BLaER1 treated with 17β-estradiol and CSF1 and Interleukin-3, amounts not matched to agents 10 nM and 100 nM (cell line): ENCODE results near the gene GAS7.
"Not testable (repeated sequence)": the region's sequence is repeated elsewhere in the genome, so short reads cannot be mapped to it uniquely, and the experiment has no call there.

Experiments
- H3K27ac ChIP-seq, 11 experiments: shearing (Covaris generic); formaldehyde crosslinking; 2 replicates each; pipeline ENCODE4 v1.8.1; 2022
- H3K27me3 ChIP-seq, 11 experiments: shearing (Covaris generic); formaldehyde crosslinking; 2 replicates each; pipeline ENCODE4 v1.8.1; 2022
- H3K36me3 ChIP-seq, 11 experiments: shearing (Covaris generic); formaldehyde crosslinking; 2 replicates each; pipeline ENCODE4 v1.8.1; 2022
- H3K4me1 ChIP-seq, 10 experiments: shearing (Covaris generic); formaldehyde crosslinking; 2 replicates each; pipeline ENCODE4 v1.8.1; 2022
- H3K4me2 ChIP-seq, 11 experiments: shearing (Covaris generic); formaldehyde crosslinking; 2 replicates each; pipeline ENCODE4 v1.8.1; 2022
- H3K4me3 ChIP-seq, 10 experiments: shearing (Covaris generic); formaldehyde crosslinking; 2 replicates each; pipeline ENCODE4 v1.8.1; 2022
- H3K9ac ChIP-seq, 11 experiments: shearing (Covaris generic); formaldehyde crosslinking; 2 replicates each; pipeline ENCODE4 v1.8.1; 2022
- H3K9me3 ChIP-seq, 11 experiments: shearing (Covaris generic); formaldehyde crosslinking; replicated peaks in 1 of 11; 2 replicates each; pipeline ENCODE4 v1.8.1; 2022
- H4K20me1 ChIP-seq, 11 experiments: shearing (Covaris generic); formaldehyde crosslinking; 2 replicates each; pipeline ENCODE4 v1.8.1; 2022
- Cebpa-rat ChIP-seq, 11 experiments: shearing (Covaris generic); IDR thresholded peaks; 2 replicates each; pipeline ENCODE4 v1.8.1; 2022

GAS7 gene

GRCh38 chr17:10059684-10060211, 138.7 kb downstream of the GAS7 start:
- Histone ChIP-seq H3K4me3 (peak overlapping the region in 8 of 10 experiments; percentile 15 to 50 (median 31); a peak in 9 of 20 replicates), H3K9me3 (peaks cover under 1 to 18% (median 8%) of the 10 kb centered on the region in 11 experiments; a peak in 14 of 22 replicates), H3K4me1 (peaks cover 72 to 94% (median 85%) of the 10 kb centered on the region in 10 experiments), H3K27me3 (no peaks in the 10 kb centered on the region), H3K27ac (peak overlapping the region; percentile 95 to 99 (median 97)), H3K36me3 (peaks cover 0 to 48% (median 8%) of the 10 kb centered on the region in 11 experiments; a peak in 10 of 22 replicates), H4K20me1 (peaks cover 0 to 15% (median 0%) of the 10 kb centered on the region in 11 experiments; a peak in 2 of 22 replicates), H3K4me2 (peak overlapping the region; percentile 86 to 95 (median 92)), H3K9ac (peak overlapping the region; percentile 72 to 87 (median 83))
- TF ChIP-seq Cebpa-rat (IDR thresholded peaks at IDR 0.05), result peak in 7 of 11 experiments; percentile 12 to 94 (median 53); a peak in 7 of 22 replicates

- peaks cover 0 to 15% (median 0%) of the 10 kb centered on the region in 11 experiments; a peak in 2 of 22 replicates for H4K20me1 ChIP-seq
- peak overlapping the region; percentile 95 to 99 (median 97) for H3K27ac ChIP-seq
- peak overlapping the region in 8 of 10 experiments; percentile 15 to 50 (median 31); a peak in 12 of 20 replicates for H3K4me3 ChIP-seq
- H3K27me3 ChIP-seq, result no peaks in the 10 kb centered on the region
- peaks cover 0 to 46% (median 7%) of the 10 kb centered on the region in 11 experiments; a peak in 9 of 22 replicates for H3K36me3 ChIP-seq
- peak overlapping the region; percentile 72 to 87 (median 83) for H3K9ac ChIP-seq
- peaks cover 72 to 94% (median 85%) of the 10 kb centered on the region in 10 experiments for H3K4me1 ChIP-seq
- peaks cover 0 to 17% (median 6%) of the 10 kb centered on the region in 11 experiments; a peak in 10 of 22 replicates for H3K9me3 ChIP-seq
- peak overlapping the region; percentile 86 to 95 (median 92) for H3K4me2 ChIP-seq
- TF ChIP-seq Cebpa-rat (IDR thresholded peaks at IDR 0.05), result no peak; a peak in 1 of 22 replicates
Observed at GRCh38 chr17:10058921-10059683, 139.3 kb downstream of the GAS7 start.

- Histone ChIP-seq H3K4me1 (peaks cover 72 to 96% (median 86%) of the 10 kb centered on the region in 10 experiments), H3K36me3 (peaks cover 0 to 46% (median 7%) of the 10 kb centered on the region in 11 experiments; a peak in 9 of 22 replicates), H3K9me3 (peaks cover 0 to 17% (median 6%) of the 10 kb centered on the region in 11 experiments; a peak in 10 of 22 replicates), H3K4me2 (peak overlapping the region in 2 of 11 experiments; percentile 16 to 25; a peak in 4 of 22 replicates), H3K9ac (peak overlapping the region in 1 of 11 experiments; percentile 11; a peak in 1 of 22 replicates), H3K27ac (peak overlapping the region in 9 of 11 experiments; percentile 30 to 96 (median 58); a peak in 18 of 22 replicates)
- H3K27me3 ChIP-seq, H4K20me1 ChIP-seq, H3K4me3 ChIP-seq: not testable (repeated sequence)
Observed at GRCh38 chr17:10057466-10057865, 140.9 kb downstream of the GAS7 start.

- no peak overlapping the region; a peak in 1 of 20 replicates for H3K4me3 ChIP-seq
- TF ChIP-seq Cebpa-rat (IDR thresholded peaks at IDR 0.05), result no peak
- peak overlapping the region in 9 of 11 experiments; percentile 34 to 97 (median 94); a peak in 15 of 22 replicates for H3K27ac ChIP-seq
- peak overlapping the region in 10 of 11 experiments; percentile 63 to 99 (median 94); a peak in 19 of 22 replicates for H3K4me2 ChIP-seq
- peak overlapping the region in 3 of 11 experiments; percentile 9 to 93 (median 84); a peak in 2 of 22 replicates for H3K9ac ChIP-seq
- H3K9me3 ChIP-seq, result peaks cover 0 to 17% (median 6%) of the 10 kb centered on the region in 11 experiments; a peak in 10 of 22 replicates
- H4K20me1 ChIP-seq, result peaks cover 0 to 8% (median 0%) of the 10 kb centered on the region in 11 experiments; a peak in 2 of 22 replicates
- peaks cover 0 to 31% (median 7%) of the 10 kb centered on the region in 11 experiments; a peak in 9 of 22 replicates for H3K36me3 ChIP-seq
- no peaks in the 10 kb centered on the region for H3K27me3 ChIP-seq
- H3K4me1 ChIP-seq, result peaks cover 72 to 96% (median 86%) of the 10 kb centered on the region in 10 experiments
Observed at GRCh38 chr17:10055262-10055975, 143.0 kb downstream of the GAS7 start.

GRCh38 chr17:10053782-10054540, 144.4 kb downstream of the GAS7 start:
- Histone ChIP-seq H3K9ac (peak overlapping the region; percentile 84 to 93 (median 89); a peak in 21 of 22 replicates), H3K4me1 (peaks cover 72 to 96% (median 85%) of the 10 kb centered on the region in 10 experiments), H3K4me3 (peak overlapping the region in 5 of 10 experiments; percentile 60 to 75 (median 68); a peak in 6 of 20 replicates), H3K27ac (peak overlapping the region; percentile 90 to 98 (median 95)), H3K4me2 (peak overlapping the region; percentile 86 to 99 (median 95)), H3K9me3 (peaks cover 0 to 17% (median 6%) of the 10 kb centered on the region in 11 experiments; a peak in 10 of 22 replicates), H3K36me3 (peaks cover 0 to 33% (median 8%) of the 10 kb centered on the region in 11 experiments; a peak in 11 of 22 replicates), H4K20me1 (peaks cover 0 to 4% (median 0%) of the 10 kb centered on the region in 11 experiments; a peak in 3 of 22 replicates), H3K27me3 (no peaks in the 10 kb centered on the region)
- no peak for TF ChIP-seq Cebpa-rat (IDR thresholded peaks at IDR 0.05)

- H3K36me3 ChIP-seq, result peaks cover 0 to 41% (median 10%) of the 10 kb centered on the region in 11 experiments; a peak in 11 of 22 replicates
- peak overlapping the region; percentile 86 to 99 (median 95) for H3K4me2 ChIP-seq
- peak overlapping the region; percentile 38 to 75 (median 68) for H3K4me3 ChIP-seq
- peaks cover 0 to 14% (median 3%) of the 10 kb centered on the region in 11 experiments; a peak in 10 of 22 replicates for H3K9me3 ChIP-seq
- peak overlapping the region; percentile 84 to 93 (median 89) for H3K9ac ChIP-seq
- H3K27me3 ChIP-seq, result no peaks in the 10 kb centered on the region
- peaks cover 79 to 99% (median 91%) of the 10 kb centered on the region in 10 experiments for H3K4me1 ChIP-seq
- H4K20me1 ChIP-seq, result peaks cover 0 to 13% (median 4%) of the 10 kb centered on the region in 11 experiments; a peak in 10 of 22 replicates
- peak overlapping the region; percentile 90 to 98 (median 95) for H3K27ac ChIP-seq
- no peak for TF ChIP-seq Cebpa-rat (IDR thresholded peaks at IDR 0.05)
Observed at GRCh38 chr17:10052106-10052813, 146.1 kb downstream of the GAS7 start.

GRCh38 chr17:10051112-10051511, 147.3 kb downstream of the GAS7 start:
- Histone ChIP-seq H3K36me3 (peaks cover 0 to 36% (median 10%) of the 10 kb centered on the region in 11 experiments; a peak in 11 of 22 replicates), H3K27me3 (no peaks in the 10 kb centered on the region), H4K20me1 (peaks cover 0 to 23% (median 8%) of the 10 kb centered on the region in 11 experiments; a peak in 10 of 22 replicates), H3K9me3 (peaks cover 0 to 3% (median 0%) of the 10 kb centered on the region in 11 experiments; a peak in 1 of 22 replicates), H3K4me2 (peak overlapping the region; percentile 86 to 99 (median 95)), H3K4me3 (peak overlapping the region; percentile 38 to 75 (median 68)), H3K27ac (peak overlapping the region; percentile 90 to 98 (median 95)), H3K4me1 (peaks cover 91 to 100% (median 98%) of the 10 kb centered on the region in 10 experiments), H3K9ac (peak overlapping the region; percentile 84 to 93 (median 89))
- no peak for TF ChIP-seq Cebpa-rat (IDR thresholded peaks at IDR 0.05)
